B cell (primary cell): ENCODE data around the gene U2AF2. TPM values are rescaled to one million over a fixed set of nuclear protein-coding genes. Genes with fewer than 3 reads are reported as not detected.
A peak's percentile ranks its signal among the peaks of the same experiment; 100 is the strongest.

Source experiments
- ATAC-seq: fragments of 200-7000 bp; cut with Tn5 transposase; one replicate; pipeline ENCODE4 v1.10.0; 2021; ENCODE audit warnings: low read depth, mild to moderate bottlenecking, moderate number of reproducible peaks, moderate library complexity
- CTCF ChIA-PET: fragments of 350-600 bp; sonication (Branson Sonifier 250); formaldehyde crosslinking; loops from one replicate; lab custom pipeline; 2021; ENCODE audit warnings: antibody characterized with exemption, inconsistent platforms; lab: Charles Lee
- POLR2A ChIA-PET: fragments of 350-600 bp; sonication (Branson Sonifier 250); formaldehyde crosslinking; loops from one replicate; lab custom pipeline; 2021; ENCODE audit warnings: antibody characterized with exemption; lab: Charles Lee
- DNase-seq: peaks from one replicate; pipeline ENCODE4 v3.0.0; 2013
- H2AFZ ChIP-seq: 2 replicates; pipeline ENCODE4 v1.6.1; 2012; ENCODE audit warnings: mild to moderate bottlenecking, low read depth, low read length; ENCODE audit not compliant: insufficient read depth, poor library complexity, severe bottlenecking
- H3K27ac ChIP-seq, 2 donors: 1 replicate in 1 of 2; 2 replicates in 1 of 2; pipeline ENCODE4 v1.5.1; 2012 to 2013; ENCODE audit warnings: low read length in 2 of 2, mild to moderate bottlenecking in 2 of 2, moderate library complexity in 1 of 2
- H3K27me3 ChIP-seq, 4 experiments: fragments of 200-600 bp in 1 of 4; sonication (generic) in 1 of 4; replicated peaks in 1 of 4; 1 replicate in 2 of 4; 2 replicates in 2 of 4; pipeline versions ENCODE4 v1.6.1 to v1.7.0; 2013 to 2016; ENCODE audit warnings: low read length in 3 of 4, mild to moderate bottlenecking in 2 of 4, mixed read lengths in 1 of 4, moderate library complexity in 1 of 4; ENCODE audit not compliant: insufficient read depth in 4 of 4, control insufficient read depth in 3 of 4; ENCODE audit errors: control extremely low read depth in 1 of 4
- H3K36me3 ChIP-seq, 2 experiments: replicated peaks in 1 of 2; 1 replicate in 1 of 2; 2 replicates in 1 of 2; pipeline versions ENCODE4 v1.6.1 to v1.7.1; 2013; ENCODE audit warnings: low read length in 1 of 2; ENCODE audit not compliant: insufficient read depth in 2 of 2, control insufficient read depth in 1 of 2; ENCODE audit errors: control extremely low read depth in 1 of 2, extremely low read depth in 1 of 2
- H3K4me1 ChIP-seq, 2 donors: fragments of 200-600 bp in 1 of 2; sonication (generic) in 1 of 2; 1 replicate in 1 of 2; 2 replicates in 1 of 2; pipeline versions ENCODE4 v1.5.1 to v1.6.1; 2013 to 2017; ENCODE audit warnings: low read length in 2 of 2; ENCODE audit not compliant: control insufficient read depth in 2 of 2, insufficient read depth in 2 of 2
- H3K4me2 ChIP-seq: replicated peaks from 2 replicates; pipeline ENCODE3; 2012; ENCODE audit warnings: mild to moderate bottlenecking, low read depth, low read length; ENCODE audit not compliant: poor library complexity, severe bottlenecking
- H3K4me3 ChIP-seq, 5 experiments: fragments of 200-600 bp in 1 of 5; sonication (generic) in 1 of 5; 1 replicate in 3 of 5; 2 replicates in 2 of 5; pipeline versions ENCODE4 v1.5.1 to v1.7.0; 2011 to 2016; ENCODE audit warnings: low read length in 4 of 5, mild to moderate bottlenecking in 4 of 5, low read depth in 2 of 5, control low read depth in 1 of 5, moderate library complexity in 1 of 5; ENCODE audit not compliant: insufficient read depth in 1 of 5; ENCODE audit errors: control extremely low read depth in 1 of 5, extremely low read depth in 1 of 5
- H3K79me2 ChIP-seq: fragments of 200-600 bp; sonication (generic); one replicate; pipeline ENCODE4 v1.6.0; 2016; ENCODE audit warnings: low read length; ENCODE audit not compliant: control insufficient read depth, insufficient read depth
- H3K9ac ChIP-seq: fragments of 200-600 bp; sonication (generic); 2 replicates; pipeline ENCODE4 v1.6.1; 2017; ENCODE audit warnings: mild to moderate bottlenecking, low read length, moderate library complexity
- H3K9me3 ChIP-seq, 3 donors: one replicate each; pipeline versions ENCODE4 v1.6.1 to v1.7.1; 2013; ENCODE audit warnings: low read length in 2 of 3; ENCODE audit not compliant: control insufficient read depth in 2 of 3, insufficient read depth in 1 of 3; ENCODE audit errors: control extremely low read depth in 1 of 3
- H4K20me1 ChIP-seq: 2 replicates; pipeline ENCODE4 v1.6.0; 2012; ENCODE audit warnings: mild to moderate bottlenecking, low read length; ENCODE audit not compliant: insufficient read depth, control insufficient read depth, poor library complexity, severe bottlenecking
- H3K27ac Mint-ChIP-seq: one replicate; pipeline ENCODE4 v1.8.0; 2021; ENCODE audit warnings: mixed read lengths
- H3K27me3 Mint-ChIP-seq: one replicate; pipeline ENCODE4 v1.8.0; 2021; ENCODE audit warnings: mixed read lengths
- H3K4me1 Mint-ChIP-seq: one replicate; pipeline ENCODE4 v1.8.0; 2021; ENCODE audit warnings: mixed read lengths
- H3K4me3 Mint-ChIP-seq: one replicate; pipeline ENCODE4 v1.8.0; 2021; ENCODE audit warnings: mixed read lengths
- H3K9me3 Mint-ChIP-seq: one replicate; pipeline ENCODE4 v1.8.0; 2022; ENCODE audit warnings: mixed read lengths; ENCODE audit not compliant: insufficient read depth
- CTCF ChIP-seq: fragments of 200-600 bp; IDR thresholded peaks from one replicate; pipeline ENCODE4 v1.8.0; 2022; ENCODE audit warnings: antibody characterized with exemption, mild to moderate bottlenecking
- EZH2 ChIP-seq: IDR thresholded peaks from 2 replicates; pipeline ENCODE4 v1.6.1; 2012; ENCODE audit warnings: borderline replicate concordance, low read depth, mild to moderate bottlenecking, moderate library complexity, low read length; ENCODE audit not compliant: insufficient read depth, poor library complexity, severe bottlenecking
- WGBS: methylation state at CpG from one replicate; pipeline ENCODE4 v1.1.5; 2013; ENCODE audit warnings: missing lambda C conversion rate; ENCODE audit not compliant: insufficient coverage; 5-methylcytosine and 5-hydroxymethylcytosine counted together
- intact Hi-C: fragments of 100-400 bp; cut with micrococcal nuclease; formaldehyde crosslinking; loops from one replicate; pipeline ENCODE4 v1.10.0; 2022
- polyA plus RNA-seq: library from polyadenylated mRNA; depleted of rRNA; stranded (reverse); fragments of >200 nt; gene quantifications from 2 replicates; pipeline ENCODE4 v1.2.3, GENCODE V29; 2012
- total RNA-seq, 2 donors: library from RNA; stranded (reverse); fragments of 120-200 nt in 1 of 2; gene quantifications; 1 replicate in 1 of 2; 2 replicates in 1 of 2; pipeline versions ENCODE4 v1.2.3 to v1.2.4, GENCODE V29; 2013 to 2022

Gene U2AF2
- total and polyA plus RNA-seq, 2 donors (not counting 1 experiment from before 2014, with no cell fraction given) = 275 to 300 TPM

DNA sequence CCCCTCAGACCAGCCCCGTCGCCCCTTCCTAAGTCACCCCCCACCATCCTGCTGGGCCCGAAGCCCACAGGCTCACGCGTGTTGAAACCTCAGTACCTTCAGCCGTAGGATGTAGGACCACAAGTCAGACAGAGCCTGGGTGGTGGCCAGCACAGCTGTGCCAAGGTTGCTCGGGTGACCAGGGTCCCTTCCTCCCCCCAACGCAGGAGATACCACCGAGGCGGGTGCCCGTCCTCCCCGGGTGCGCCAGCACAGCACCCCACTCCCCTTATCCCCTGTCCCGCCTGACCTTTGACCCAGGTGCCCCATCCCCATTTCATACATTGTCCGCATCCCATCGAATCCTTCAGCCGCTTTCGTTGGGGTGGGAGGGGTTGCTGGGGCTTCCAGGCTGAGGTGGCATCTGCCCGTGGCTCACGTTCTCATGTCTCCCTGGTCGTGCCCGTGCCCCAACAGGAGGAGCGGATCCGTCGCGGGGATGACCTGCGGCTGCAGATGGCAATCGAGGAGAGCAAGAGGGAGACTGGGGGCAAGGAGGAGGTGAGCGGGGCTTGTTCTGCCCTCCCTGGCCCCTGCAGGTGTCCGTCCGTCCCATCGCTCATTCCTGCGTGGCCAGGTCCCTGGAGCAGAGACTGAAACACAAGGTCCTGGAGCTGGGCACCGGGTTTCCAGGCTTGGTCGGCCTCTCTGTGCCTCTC is 34.7 kb downstream of the U2AF2 start:
- Histone ChIP-seq H4K20me1 (peaks cover 82% of the 10 kb centered on the region), H3K9ac (no peak overlapping the region), H3K9me3 (no peaks in the 10 kb centered on the region), H3K27me3 (no peaks in the 10 kb centered on the region), H3K27ac (no peak overlapping the region), H2AFZ (no peak overlapping the region), H3K4me1 (peaks cover 9 to 30% of the 10 kb centered on the region in 2 donors), H3K36me3 (peaks cover 0 to 89% of the 10 kb centered on the region in 2 experiments), H3K4me3 (no peak overlapping the region), H3K4me2 (no peak overlapping the region), H3K79me2 (peaks cover 58% of the 10 kb centered on the region)
- CTCF ChIA-PET = no interaction called here
- H3K27me3 Mint-ChIP-seq = no peaks in the 10 kb centered on the region
- no peak overlapping the region for H3K4me3 Mint-ChIP-seq
- 99% methylated on average over 32 of the region's 35 CpGs for WGBS
- no peak for ATAC-seq
- POLR2A ChIA-PET = no interaction called here
- DNase-seq = no peak
- intact Hi-C loops = no loop called here
- H3K9me3 Mint-ChIP-seq = no peaks in the 10 kb centered on the region
- no peak overlapping the region for H3K27ac Mint-ChIP-seq
- TF ChIP-seq EZH2 (no peak), CTCF (no peak)
- H3K4me1 Mint-ChIP-seq = peaks cover 33% of the 10 kb centered on the region

DNA sequence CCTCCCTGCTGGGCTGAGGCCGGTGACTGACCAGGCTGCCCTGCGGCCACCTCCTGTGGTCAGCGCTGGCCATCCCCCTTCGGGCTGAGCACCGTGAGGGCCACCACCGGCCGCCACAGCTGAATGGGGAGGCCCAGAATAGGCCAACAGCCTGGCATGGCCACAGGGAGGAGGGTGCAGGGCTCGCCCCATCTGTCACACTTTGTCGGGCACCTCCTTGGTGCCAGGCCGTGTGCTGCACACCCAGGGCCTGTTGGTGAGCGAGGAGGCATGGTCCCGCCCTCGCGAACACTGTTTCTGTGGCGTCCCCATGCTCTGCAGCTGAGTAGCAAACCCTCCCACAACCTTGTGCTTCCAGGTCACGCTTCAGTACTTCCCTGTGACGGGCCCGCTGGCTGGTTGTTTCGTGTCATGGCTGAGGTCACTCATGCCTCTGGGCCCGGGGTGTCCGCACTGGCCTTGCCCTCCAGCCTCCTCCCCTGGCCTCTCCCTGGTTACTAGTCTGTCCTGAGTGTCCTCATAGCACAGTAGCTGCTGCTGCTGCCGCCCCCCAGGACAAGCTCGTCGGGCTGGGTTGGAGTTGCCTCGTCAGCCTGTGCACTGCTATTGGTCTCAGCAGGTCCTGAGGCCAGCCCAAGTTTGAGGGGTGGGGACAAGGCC is 35.4 kb downstream of the U2AF2 start:
- POLR2A ChIA-PET = no interaction called here
- DNase-seq (no peak), ATAC-seq (no peak)
- H3K27ac ChIP-seq = no peak overlapping the region
- peaks cover 79% of the 10 kb centered on the region for H4K20me1 ChIP-seq
- no peak overlapping the region for H3K9ac ChIP-seq
- no peaks in the 10 kb centered on the region for H3K27me3 ChIP-seq
- intact Hi-C loops = no loop called here
- Mint-ChIP-seq H3K27ac (peak overlapping the region; percentile 6), H3K27me3 (no peaks in the 10 kb centered on the region), H3K9me3 (no peaks in the 10 kb centered on the region), H3K4me3 (no peak overlapping the region), H3K4me1 (peaks cover 30% of the 10 kb centered on the region)
- no peaks in the 10 kb centered on the region for H3K9me3 ChIP-seq
- no peak overlapping the region for H3K4me3 ChIP-seq
- peaks cover 51% of the 10 kb centered on the region for H3K79me2 ChIP-seq
- CTCF ChIA-PET = no interaction called here
- no peak overlapping the region for H3K4me2 ChIP-seq
- H3K4me1 ChIP-seq = peaks cover 9 to 30% of the 10 kb centered on the region in 2 donors
- H2AFZ ChIP-seq = no peak overlapping the region
- H3K36me3 ChIP-seq = peaks cover 0 to 88% of the 10 kb centered on the region in 2 experiments
- 93% methylated on average over 25 of the region's 25 CpGs for WGBS
- TF ChIP-seq CTCF = no peak
- TF ChIP-seq EZH2 = no peak
